ENCODE data around the gene SLC1A5. TPM values are rescaled to one million over a fixed set of nuclear protein-coding genes. Genes with fewer than 3 reads are reported as not detected.

SLC1A5 gene
- total RNA-seq, 2 donors from 2014 or later: 77.6 to 78.1 TPM

- Histone ChIP-seq H3K36me3 (ENCODE audit: control insufficient read depth, insufficient read depth, low read length) (no peaks in the 10 kb centered on the region), H3K27ac (ENCODE audit: low read depth, low read length) (no peak overlapping the region), H3K9me3 (ENCODE audit: control insufficient read depth, low read length) (no peaks in the 10 kb centered on the region), H3K4me1 (ENCODE audit: control insufficient read depth, insufficient read depth, low read length) (no peaks in the 10 kb centered on the region), H3K4me3 (ENCODE audit: low read length) (no peak overlapping the region), H3K9ac (ENCODE audit: extremely low read depth, low read length, poor library complexity, severe bottlenecking) (no peak overlapping the region), H3K27me3 (ENCODE audit: control insufficient read depth, insufficient read depth, low read length, poor library complexity, severe bottlenecking) (no peaks in the 10 kb centered on the region)
- no peaks in the 10 kb centered on the region for H3K4me1 Mint-ChIP-seq
- no peak overlapping the region for H3K27ac Mint-ChIP-seq
- no peaks in the 10 kb centered on the region for H3K36me3 Mint-ChIP-seq (ENCODE audit: low read depth)
- no peak for TF ChIP-seq CTCF (conservative IDR thresholded peaks at IDR 0.05)
- no peaks in the 10 kb centered on the region for H3K9me3 Mint-ChIP-seq
- no peak overlapping the region for H3K4me3 Mint-ChIP-seq
- WGBS, 2 experiments (ENCODE audit: insufficient coverage in 1 of 2, insufficient read length in 1 of 2): 100% methylated on average over 2 of the region's 2 CpGs; no CpG with 5 or more reads in 1 of the 2 experiments
- DNase-seq: no peak
- peaks cover 18% of the 10 kb centered on the region for H3K27me3 Mint-ChIP-seq (ENCODE audit: insufficient read depth)
Measured at GRCh38 chr19:46798713-46799112, 10.3 kb upstream of the SLC1A5 start.

GRCh38 chr19:46797881-46798280 lies 9.5 kb upstream of the SLC1A5 start:
- TF ChIP-seq CTCF (conservative IDR thresholded peaks at IDR 0.05): no peak
- no peaks in the 10 kb centered on the region for H3K36me3 ChIP-seq (ENCODE audit: control insufficient read depth, insufficient read depth, low read length)
- no peaks in the 10 kb centered on the region for H3K4me1 ChIP-seq (ENCODE audit: control insufficient read depth, insufficient read depth, low read length)
- Mint-ChIP-seq H3K4me1 (no peaks in the 10 kb centered on the region), H3K27ac (no peak overlapping the region), H3K4me3 (no peak overlapping the region), H3K9me3 (no peaks in the 10 kb centered on the region), H3K27me3 (ENCODE audit: insufficient read depth) (peaks cover 22% of the 10 kb centered on the region), H3K36me3 (ENCODE audit: low read depth) (no peaks in the 10 kb centered on the region)
- WGBS, 2 experiments (ENCODE audit: insufficient coverage in 1 of 2, insufficient read length in 1 of 2): 90 to 95% methylated on average over 1 of the region's 1 CpG
- H3K4me3 ChIP-seq (ENCODE audit: low read length): no peak overlapping the region
- no peak overlapping the region for H3K27ac ChIP-seq (ENCODE audit: low read depth, low read length)
- no peaks in the 10 kb centered on the region for H3K9me3 ChIP-seq (ENCODE audit: control insufficient read depth, low read length)
- no peak for DNase-seq
- H3K9ac ChIP-seq (ENCODE audit: extremely low read depth, low read length, poor library complexity, severe bottlenecking): no peak overlapping the region
- no peaks in the 10 kb centered on the region for H3K27me3 ChIP-seq (ENCODE audit: control insufficient read depth, insufficient read depth, low read length, poor library complexity, severe bottlenecking)

GRCh38 chr19:46791944-46792343 lies 3.5 kb upstream of the SLC1A5 start:
- no peak for TF ChIP-seq CTCF (conservative IDR thresholded peaks at IDR 0.05)
- Histone ChIP-seq H3K4me3 (ENCODE audit: low read length) (no peak overlapping the region), H3K27me3 (ENCODE audit: control insufficient read depth, insufficient read depth, low read length, poor library complexity, severe bottlenecking) (peaks cover 18% of the 10 kb centered on the region), H3K36me3 (ENCODE audit: control insufficient read depth, insufficient read depth, low read length) (no peaks in the 10 kb centered on the region), H3K27ac (ENCODE audit: low read depth, low read length) (no peak overlapping the region), H3K9me3 (ENCODE audit: control insufficient read depth, low read length) (no peaks in the 10 kb centered on the region), H3K4me1 (ENCODE audit: control insufficient read depth, insufficient read depth, low read length) (no peaks in the 10 kb centered on the region), H3K9ac (ENCODE audit: extremely low read depth, low read length, poor library complexity, severe bottlenecking) (no peak overlapping the region)
- Mint-ChIP-seq H3K4me3 (no peak overlapping the region), H3K36me3 (ENCODE audit: low read depth) (no peaks in the 10 kb centered on the region), H3K27me3 (ENCODE audit: insufficient read depth) (peaks cover 46% of the 10 kb centered on the region), H3K4me1 (peaks cover 3% of the 10 kb centered on the region), H3K27ac (no peak overlapping the region), H3K9me3 (no peaks in the 10 kb centered on the region)
- no peak for DNase-seq
- 90 to 96% methylated on average over 5 of the region's 5 CpGs for WGBS, 2 experiments (ENCODE audit: insufficient coverage in 1 of 2, insufficient read length in 1 of 2)
